Osteocyte (in vitro differentiated cells): ENCODE results near the gene NHLRC2. TPM values are rescaled to one million over a fixed set of nuclear protein-coding genes. Genes with fewer than 3 reads are reported as not detected.
"Not testable (repeated sequence)": the region's sequence is repeated elsewhere in the genome, so short reads cannot be mapped to it uniquely, and the experiment has no call there.

Experiments used
- DNase-seq: peaks from one replicate; pipeline ENCODE4 v3.0.0; 2021; ENCODE audit warnings: mixed read lengths; ENCODE audit not compliant: unreplicated experiment; ENCODE audit errors: extremely low spot score
- H3K27ac Mint-ChIP-seq: one replicate; pipeline ENCODE4 v1.8.0; 2021; ENCODE audit warnings: mild to moderate bottlenecking, mixed read lengths; ENCODE audit not compliant: unreplicated experiment
- H3K27me3 Mint-ChIP-seq: one replicate; pipeline ENCODE4 v1.8.0; 2021; ENCODE audit warnings: mixed read lengths; ENCODE audit not compliant: unreplicated experiment
- H3K36me3 Mint-ChIP-seq: one replicate; pipeline ENCODE4 v1.8.0; 2021; ENCODE audit warnings: mixed read lengths; ENCODE audit not compliant: unreplicated experiment
- H3K4me1 Mint-ChIP-seq: one replicate; pipeline ENCODE4 v1.8.0; 2021; ENCODE audit warnings: mixed read lengths; ENCODE audit not compliant: unreplicated experiment
- H3K4me3 Mint-ChIP-seq: one replicate; pipeline ENCODE4 v1.8.0; 2021; ENCODE audit warnings: mild to moderate bottlenecking, moderate library complexity, mixed read lengths; ENCODE audit not compliant: unreplicated experiment
- H3K9me3 Mint-ChIP-seq: one replicate; pipeline ENCODE4 v1.8.0; 2021; ENCODE audit warnings: mixed read lengths; ENCODE audit not compliant: unreplicated experiment
- total RNA-seq: library from RNA; stranded (reverse); gene quantifications from 2 replicates; pipeline ENCODE4 v1.2.1, GENCODE V29; 2021
- TF ChIP-seq, protein P1 (sequence below): fragments of 200-600 bp; sonication (generic); IDR thresholded peaks from 2 replicates; pipeline ENCODE4 v1.5.0; 2021; ENCODE audit warnings: antibody characterized with exemption, mild to moderate bottlenecking, moderate library complexity

NHLRC2 gene
- total RNA-seq, 1 donor from 2014 or later: 39.3 TPM

DNA sequence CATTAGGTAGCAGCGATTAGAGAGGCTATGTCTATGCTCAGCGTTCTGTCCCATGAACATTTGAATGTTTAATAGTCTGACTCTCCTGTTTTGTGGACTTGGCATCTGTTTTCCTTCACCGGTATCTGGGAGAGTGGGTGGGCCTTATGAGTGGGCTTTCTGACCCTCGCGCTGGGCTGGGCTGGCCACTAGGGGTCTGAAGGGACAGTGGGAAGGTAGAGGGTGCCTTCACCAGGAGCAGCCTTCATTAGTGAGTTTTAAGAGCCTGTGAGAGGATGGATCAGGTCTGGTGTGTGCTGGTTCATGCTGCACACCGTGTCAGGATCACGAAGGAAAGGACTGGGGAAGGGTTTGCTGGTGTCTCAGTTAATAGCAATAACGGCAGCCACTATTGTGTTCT is 34.0 kb upstream of the NHLRC2 start:
- no peaks in the 10 kb centered on the region for H3K9me3 Mint-ChIP-seq
- no peaks in the 10 kb centered on the region for H3K4me1 Mint-ChIP-seq

GRCh38 chr10:113821306-113821705 is 33.2 kb upstream of the NHLRC2 start:
- not testable (repeated sequence) for H3K27me3 Mint-ChIP-seq, H3K36me3 Mint-ChIP-seq, DNase-seq, H3K9me3 Mint-ChIP-seq, H3K4me1 Mint-ChIP-seq, H3K27ac Mint-ChIP-seq, H3K4me3 Mint-ChIP-seq

More for the DNA sequence above, 34.0 kb upstream of the NHLRC2 start:
- no peak for DNase-seq
- TF ChIP-seq, protein P1, sequence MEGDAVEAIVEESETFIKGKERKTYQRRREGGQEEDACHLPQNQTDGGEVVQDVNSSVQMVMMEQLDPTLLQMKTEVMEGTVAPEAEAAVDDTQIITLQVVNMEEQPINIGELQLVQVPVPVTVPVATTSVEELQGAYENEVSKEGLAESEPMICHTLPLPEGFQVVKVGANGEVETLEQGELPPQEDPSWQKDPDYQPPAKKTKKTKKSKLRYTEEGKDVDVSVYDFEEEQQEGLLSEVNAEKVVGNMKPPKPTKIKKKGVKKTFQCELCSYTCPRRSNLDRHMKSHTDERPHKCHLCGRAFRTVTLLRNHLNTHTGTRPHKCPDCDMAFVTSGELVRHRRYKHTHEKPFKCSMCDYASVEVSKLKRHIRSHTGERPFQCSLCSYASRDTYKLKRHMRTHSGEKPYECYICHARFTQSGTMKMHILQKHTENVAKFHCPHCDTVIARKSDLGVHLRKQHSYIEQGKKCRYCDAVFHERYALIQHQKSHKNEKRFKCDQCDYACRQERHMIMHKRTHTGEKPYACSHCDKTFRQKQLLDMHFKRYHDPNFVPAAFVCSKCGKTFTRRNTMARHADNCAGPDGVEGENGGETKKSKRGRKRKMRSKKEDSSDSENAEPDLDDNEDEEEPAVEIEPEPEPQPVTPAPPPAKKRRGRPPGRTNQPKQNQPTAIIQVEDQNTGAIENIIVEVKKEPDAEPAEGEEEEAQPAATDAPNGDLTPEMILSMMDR: no peak
- Mint-ChIP-seq H3K27me3 (no peaks in the 10 kb centered on the region), H3K36me3 (no peaks in the 10 kb centered on the region), H3K27ac (no peak overlapping the region), H3K4me3 (no peak overlapping the region)

DNA sequence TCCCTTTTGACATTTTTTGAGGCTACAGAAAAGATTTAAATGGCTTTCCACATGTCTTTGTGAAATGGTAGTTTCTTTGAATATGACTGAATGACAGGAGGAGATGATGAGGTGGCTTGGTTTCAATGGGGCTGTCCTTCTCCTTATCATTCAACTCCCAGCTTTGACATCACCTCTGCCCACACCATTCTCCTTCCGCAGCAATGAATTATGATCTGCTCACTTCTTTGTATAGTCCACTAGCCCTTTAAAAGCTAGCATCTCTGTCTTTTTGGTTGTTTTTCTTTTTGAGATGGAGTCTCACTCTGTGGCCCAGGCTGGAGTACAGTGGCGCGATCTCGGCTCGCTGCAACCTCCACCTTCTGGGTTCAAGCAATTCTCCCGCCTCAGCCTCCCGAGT is 32.3 kb upstream of the NHLRC2 start:
- no peak overlapping the region for H3K27ac Mint-ChIP-seq
- DNase-seq: no peak

DNA sequence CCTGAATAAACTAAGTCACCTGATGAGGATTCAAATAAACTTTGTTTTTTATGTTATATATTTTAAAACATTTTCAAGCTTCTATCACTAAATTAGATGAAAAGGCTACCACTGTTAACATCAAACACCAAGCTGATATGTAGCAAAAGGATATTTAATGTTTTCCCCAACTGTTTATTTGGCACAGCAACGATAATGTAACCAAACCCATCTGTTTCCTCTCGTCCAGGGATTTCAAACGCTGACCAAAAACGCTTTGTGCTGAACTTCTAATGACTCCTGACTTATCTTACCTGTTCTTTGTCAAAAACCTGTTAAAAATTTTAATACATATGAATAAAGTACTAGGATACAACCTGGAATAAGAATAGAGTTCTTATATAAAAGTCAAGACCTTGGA is 31.1 kb upstream of the NHLRC2 start:
- Mint-ChIP-seq H3K9me3 (no peaks in the 10 kb centered on the region), H3K36me3 (no peaks in the 10 kb centered on the region), H3K27ac (no peak overlapping the region), H3K27me3 (no peaks in the 10 kb centered on the region), H3K4me1 (no peaks in the 10 kb centered on the region), H3K4me3 (no peak overlapping the region)
- DNase-seq: no peak
- TF ChIP-seq, protein P1: no peak

More for the DNA sequence above, 32.3 kb upstream of the NHLRC2 start:
- Mint-ChIP-seq H3K4me3 (no peak overlapping the region), H3K36me3 (no peaks in the 10 kb centered on the region), H3K4me1 (no peaks in the 10 kb centered on the region), H3K27me3 (no peaks in the 10 kb centered on the region), H3K9me3 (no peaks in the 10 kb centered on the region)
- TF ChIP-seq, protein P1: no peak

DNA sequence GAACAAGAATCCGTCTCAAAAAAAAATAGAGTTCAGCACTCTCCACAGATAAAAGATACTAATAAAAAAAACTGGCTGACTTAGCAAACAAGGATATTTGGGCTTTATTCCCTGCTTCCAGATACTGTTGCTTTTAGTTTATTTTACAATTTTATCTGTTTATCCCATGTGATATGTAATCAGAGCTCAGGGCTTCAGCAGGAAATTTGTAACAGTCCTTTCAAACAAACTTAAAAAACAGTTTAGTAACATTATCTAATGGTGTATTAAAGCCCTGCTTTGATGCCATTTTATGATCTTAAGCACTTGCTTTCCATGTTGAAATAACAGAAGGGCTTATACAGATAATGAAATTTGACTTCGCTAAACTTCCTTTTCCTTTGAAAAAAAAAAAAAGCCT is 28.7 kb upstream of the NHLRC2 start:
- DNase-seq: no peak
- Mint-ChIP-seq H3K4me3 (no peak overlapping the region), H3K27me3 (peaks cover 5% of the 10 kb centered on the region), H3K9me3 (no peaks in the 10 kb centered on the region), H3K27ac (no peak overlapping the region), H3K4me1 (no peaks in the 10 kb centered on the region), H3K36me3 (no peaks in the 10 kb centered on the region)
- TF ChIP-seq, protein P1: no peak

DNA sequence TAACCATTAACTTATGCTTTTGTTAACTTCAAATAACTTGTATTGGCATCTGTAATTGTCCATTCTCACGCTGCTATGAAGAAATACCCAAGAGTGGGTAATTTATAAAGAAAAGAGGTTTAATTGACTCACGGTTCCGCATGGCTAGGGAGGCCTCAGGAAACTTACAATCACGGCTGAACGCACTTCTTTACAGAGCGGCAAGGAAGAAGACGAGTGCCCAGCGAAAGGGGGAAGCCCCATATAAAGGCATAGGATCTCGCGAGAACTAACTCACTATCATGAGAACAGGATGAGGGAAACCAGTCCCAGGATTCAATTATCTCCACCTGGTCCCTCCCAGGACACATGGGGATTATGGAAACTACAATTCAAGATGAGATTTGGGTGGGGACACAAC is 25.9 kb upstream of the NHLRC2 start:
- not testable (repeated sequence) for H3K4me1 Mint-ChIP-seq, H3K27ac Mint-ChIP-seq, H3K36me3 Mint-ChIP-seq, H3K9me3 Mint-ChIP-seq, H3K27me3 Mint-ChIP-seq, H3K4me3 Mint-ChIP-seq, DNase-seq
